ENCODE results near the gene ANKRD28.

- TF ChIP-seq CTCF (IDR thresholded peaks at IDR 0.05) (no peak), POLR2A (IDR thresholded peaks at IDR 0.05) (no peak)
These were observed 81.6 kb downstream of the ANKRD28 start for GRCh38 chr3:15716178-15716577.

Data from uterus (tissue), 2 donors.